ENCODE data around the gene PKM.

The PKM gene

GRCh38 chr15:72233769-72234168 lies 2.8 kb upstream of the PKM start:
- no peak for DNase-seq

- DNase-seq = peak; percentile 49 to 78
Measured at GRCh38 chr15:72231833-72232478, 966 bp upstream of the PKM start.

GRCh38 chr15:72230197-72231065 lies 559 bp downstream of the PKM start:
- peak; percentile 92 for DNase-seq

- no peak for DNase-seq
Measured at GRCh38 chr15:72229947-72230196, 1.1 kb downstream of the PKM start.

GRCh38 chr15:72229076-72229946 lies 1.7 kb downstream of the PKM start:
- DNase-seq = peak in 1 of 2 experiments; percentile 16

- DNase-seq = no peak
Measured at GRCh38 chr15:72227720-72228119, 3.3 kb downstream of the PKM start.

GRCh38 chr15:72227192-72227586 lies 3.8 kb downstream of the PKM start:
- no peak for DNase-seq

- DNase-seq = no peak
Measured at GRCh38 chr15:72223278-72223677, 7.7 kb downstream of the PKM start.

GRCh38 chr15:72222393-72222792 lies 8.6 kb downstream of the PKM start:
- DNase-seq = no peak

GRCh38 chr15:72220687-72221086 lies 10.3 kb downstream of the PKM start:
- DNase-seq = no peak

GRCh38 chr15:72217216-72217615 lies 13.8 kb downstream of the PKM start:
- no peak for DNase-seq

- DNase-seq = no peak
Measured at GRCh38 chr15:72216079-72216478, 14.9 kb downstream of the PKM start.

- no peak for DNase-seq
Measured at GRCh38 chr15:72207558-72208085, 23.4 kb downstream of the PKM start.

GRCh38 chr15:72206677-72207000 lies 24.4 kb downstream of the PKM start:
- DNase-seq = no peak

GRCh38 chr15:72205896-72206676 lies 24.9 kb downstream of the PKM start:
- DNase-seq = no peak

- no peak for DNase-seq
Measured at GRCh38 chr15:72205273-72205672, 25.7 kb downstream of the PKM start.

- DNase-seq = peak; percentile 79 to 91
Measured at GRCh38 chr15:72203507-72203837, 27.5 kb downstream of the PKM start.

GRCh38 chr15:72202801-72203506 lies 28.0 kb downstream of the PKM start:
- no peak for DNase-seq

GRCh38 chr15:72202302-72202701 lies 28.7 kb downstream of the PKM start:
- no peak for DNase-seq

GRCh38 chr15:72201391-72201921 lies 29.5 kb downstream of the PKM start:
- no peak for DNase-seq

GRCh38 chr15:72200395-72201237 lies 30.4 kb downstream of the PKM start:
- no peak for DNase-seq

Measured in NCI-H2081 (cell line).